ENCODE measurements around the gene ZBTB14.

- TF ChIP-seq CTCF (IDR thresholded peaks at IDR 0.05; ENCODE audit: insufficient read depth, low read depth, low read length): no peak
- TF ChIP-seq EZH2 (IDR thresholded peaks at IDR 0.05; ENCODE audit: insufficient read depth, low read length): no peak
These were observed 2.1 kb upstream of the ZBTB14 start for GRCh38 chr18:5297597-5297996.

Data from astrocyte (in vitro differentiated cells and primary cell).